ENCODE results near the gene PKP4. TPM values are rescaled to one million over a fixed set of nuclear protein-coding genes. Genes with fewer than 3 reads are reported as not detected.
"Not testable (repeated sequence)": the region's sequence is repeated elsewhere in the genome, so short reads cannot be mapped to it uniquely, and the experiment has no call there.

PKP4 gene
- total RNA-seq, 1 experiment from 2014 or later: 40.1 TPM

DNA sequence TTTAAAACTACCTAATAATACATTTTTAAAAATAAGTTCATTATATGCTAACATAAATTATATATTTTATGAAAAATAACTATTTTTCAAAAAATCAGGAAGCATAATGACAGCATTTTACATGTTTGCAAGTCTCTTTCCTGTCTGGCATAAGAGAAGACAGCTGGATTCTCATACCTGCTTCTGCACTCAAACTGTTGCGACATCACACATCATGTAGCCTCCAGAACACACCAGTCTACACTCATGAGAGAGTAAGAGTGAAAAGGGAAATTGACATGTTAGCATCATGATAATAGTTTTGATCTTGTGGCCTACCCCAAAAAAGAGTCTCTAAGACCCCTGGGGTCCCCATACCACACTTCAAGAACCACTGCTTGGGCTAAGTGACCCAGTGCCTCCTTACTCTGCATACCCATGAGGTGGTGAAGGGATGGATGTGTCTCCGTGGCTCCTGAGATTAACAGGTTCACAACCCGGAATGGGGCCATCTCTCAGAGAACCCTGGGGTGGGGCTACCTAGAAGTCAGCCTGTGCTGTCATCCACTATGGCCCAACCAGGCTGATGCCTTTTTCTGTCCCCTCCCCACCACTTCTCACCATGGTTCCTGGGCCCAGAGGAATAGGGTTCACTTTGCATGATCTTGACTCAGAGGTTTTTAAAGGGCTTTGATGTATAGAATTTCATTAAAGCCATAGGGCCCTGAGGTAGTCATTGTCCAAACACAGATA lies 235.8 kb downstream of the PKP4 start:
- BruUV-seq (replicated peaks): no TSS peak
- Histone ChIP-seq H3K4me3 (ENCODE audit: low read length) (no peak overlapping the region), H4K20me1 (ENCODE audit: low read length) (no peaks in the 10 kb centered on the region), H3K4me2 (ENCODE audit: low read length) (no peak overlapping the region), H3F3A (ENCODE audit: low read length, unreplicated experiment) (no peaks in the 10 kb centered on the region), H3K27me3 (ENCODE audit: low read length) (no peaks in the 10 kb centered on the region), H3K4me1 (ENCODE audit: insufficient read depth, low read length) (no peaks in the 10 kb centered on the region), H3K9me3 (ENCODE audit: low read length) (no peaks in the 10 kb centered on the region), H3K9ac (ENCODE audit: low read length) (no peak overlapping the region), H3K36me3 (ENCODE audit: low read depth, low read length) (no peaks in the 10 kb centered on the region), H2AFZ (ENCODE audit: low read length) (no peak overlapping the region), H3K79me2 (ENCODE audit: low read length) (no peaks in the 10 kb centered on the region), H3K27ac (ENCODE audit: low read length) (no peak overlapping the region), H3K9me2 (replicated peaks; ENCODE audit: low read length) (no peaks in the 10 kb centered on the region)
- ATAC-seq (peak; percentile 35; the same call in 1 of the 2 replicates), DNase-seq (no peak)
- intact Hi-C loops (cut with micrococcal nuclease): no loop called here
- ChIA-PET POLR2A (ENCODE audit: unreplicated experiment) (no interaction called here), CTCF (interaction anchor here (1.0 kb wide), 1 partner anchor 25 kb away, joined by 3 read pairs; no protein-coding TSS in a partner anchor)
- TF ChIP-seq EZH2 (IDR thresholded peaks at IDR 0.05; ENCODE audit: low read length, unreplicated experiment) (no peak), EZH2phosphoT487 (IDR thresholded peaks at IDR 0.05; ENCODE audit: borderline replicate concordance, low read length) (no peak), CTCF (conservative IDR thresholded peaks at IDR 0.05; ENCODE audit: low read depth, low read length) (no peak)

DNA sequence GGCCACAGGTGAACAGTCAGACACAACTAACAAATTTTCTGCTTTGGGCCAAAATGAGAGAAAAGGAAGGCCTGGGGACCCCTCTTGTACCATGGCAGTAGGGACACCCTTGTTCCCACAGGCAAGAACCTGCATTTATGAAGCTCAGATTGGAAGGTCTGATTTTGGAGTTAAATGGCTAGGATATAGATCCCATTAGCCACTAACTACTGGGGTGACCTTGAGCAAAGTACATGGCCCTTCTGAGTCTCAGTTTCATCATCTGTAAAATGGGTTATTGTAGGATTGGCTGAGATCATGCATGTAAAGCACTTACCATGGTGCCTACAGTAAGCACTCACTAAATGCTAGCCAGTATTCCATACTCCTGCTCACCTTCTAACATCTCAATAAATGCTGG lies 236.7 kb downstream of the PKP4 start:
- intact Hi-C loops (cut with micrococcal nuclease): no loop called here
- ATAC-seq: no peak
- ChIA-PET POLR2A (ENCODE audit: unreplicated experiment) (no interaction called here), CTCF (no interaction called here)
- no peaks in the 10 kb centered on the region for H3K9me3 ChIP-seq (ENCODE audit: low read length)
- no peak overlapping the region for H3K4me3 ChIP-seq (ENCODE audit: low read length)
- no peak for DNase-seq
- TF ChIP-seq EZH2 (IDR thresholded peaks at IDR 0.05; ENCODE audit: low read length, unreplicated experiment) (no peak), CTCF (conservative IDR thresholded peaks at IDR 0.05; ENCODE audit: low read depth, low read length) (no peak), EZH2phosphoT487 (IDR thresholded peaks at IDR 0.05; ENCODE audit: borderline replicate concordance, low read length) (no peak)
- no peaks in the 10 kb centered on the region for H3K9me2 ChIP-seq (replicated peaks; ENCODE audit: low read length)
- no peaks in the 10 kb centered on the region for H3K36me3 ChIP-seq (ENCODE audit: low read depth, low read length)
- no peaks in the 10 kb centered on the region for H3K4me1 ChIP-seq (ENCODE audit: insufficient read depth, low read length)
- no peak overlapping the region for H2AFZ ChIP-seq (ENCODE audit: low read length)
- no peak overlapping the region for H3K9ac ChIP-seq (ENCODE audit: low read length)
- H4K20me1 ChIP-seq (ENCODE audit: low read length): no peaks in the 10 kb centered on the region
- H3K4me2 ChIP-seq (ENCODE audit: low read length): no peak overlapping the region
- BruUV-seq (replicated peaks): no TSS peak
- H3F3A ChIP-seq (ENCODE audit: low read length, unreplicated experiment): no peaks in the 10 kb centered on the region
- H3K27ac ChIP-seq (ENCODE audit: low read length): no peak overlapping the region
- no peaks in the 10 kb centered on the region for H3K27me3 ChIP-seq (ENCODE audit: low read length)
- no peaks in the 10 kb centered on the region for H3K79me2 ChIP-seq (ENCODE audit: low read length)

DNA sequence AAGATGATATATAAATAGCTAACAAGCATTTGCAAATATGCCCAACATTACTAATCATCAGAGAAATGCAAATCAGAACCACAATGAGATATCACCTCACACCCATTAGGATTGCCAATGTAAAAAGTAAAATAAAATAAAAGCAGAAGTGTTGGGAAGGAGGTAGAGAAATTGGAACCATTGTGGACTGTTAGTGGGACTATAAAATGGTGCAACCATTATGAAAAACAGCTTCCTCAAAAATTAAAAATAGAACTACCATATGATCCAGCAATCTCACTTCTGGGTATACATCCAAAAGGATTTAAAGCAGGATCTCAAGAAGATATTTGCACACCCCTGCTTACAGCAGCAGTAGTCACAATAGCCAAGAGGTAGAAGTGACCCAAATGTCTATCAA lies 238.6 kb downstream of the PKP4 start:
- Histone ChIP-seq H3K9me3 (ENCODE audit: low read length) (no peaks in the 10 kb centered on the region), H3K79me2 (ENCODE audit: low read length) (no peaks in the 10 kb centered on the region), H3K27me3 (ENCODE audit: low read length) (no peaks in the 10 kb centered on the region), H3K4me1 (ENCODE audit: insufficient read depth, low read length) (peaks cover 4% of the 10 kb centered on the region; the same call in 1 of the 2 replicates), H3K4me2 (ENCODE audit: low read length) (no peak overlapping the region), H3K9ac (ENCODE audit: low read length) (no peak overlapping the region), H3K36me3 (ENCODE audit: low read depth, low read length) (no peaks in the 10 kb centered on the region), H3K27ac (ENCODE audit: low read length) (no peak overlapping the region), H2AFZ (ENCODE audit: low read length) (no peak overlapping the region), H3K4me3 (ENCODE audit: low read length) (no peak overlapping the region), H4K20me1 (ENCODE audit: low read length) (no peaks in the 10 kb centered on the region), H3K9me2 (replicated peaks; ENCODE audit: low read length) (no peaks in the 10 kb centered on the region), H3F3A (ENCODE audit: low read length, unreplicated experiment) (no peaks in the 10 kb centered on the region)
- CTCF ChIA-PET: no interaction called here
- POLR2A ChIA-PET (ENCODE audit: unreplicated experiment): interaction anchor here (0.6 kb wide), 2 partner anchors 15 to 58 kb away, joined by 3 read pairs; no protein-coding TSS in a partner anchor
- ATAC-seq: no peak
- DNase-seq: no peak
- no peak for TF ChIP-seq EZH2 (IDR thresholded peaks at IDR 0.05; ENCODE audit: low read length, unreplicated experiment)
- TF ChIP-seq CTCF (conservative IDR thresholded peaks at IDR 0.05; ENCODE audit: low read depth, low read length): no peak
- TF ChIP-seq EZH2phosphoT487 (IDR thresholded peaks at IDR 0.05; ENCODE audit: borderline replicate concordance, low read length): no peak
- BruUV-seq (replicated peaks): no TSS peak
- intact Hi-C loops (cut with micrococcal nuclease): no loop called here

DNA sequence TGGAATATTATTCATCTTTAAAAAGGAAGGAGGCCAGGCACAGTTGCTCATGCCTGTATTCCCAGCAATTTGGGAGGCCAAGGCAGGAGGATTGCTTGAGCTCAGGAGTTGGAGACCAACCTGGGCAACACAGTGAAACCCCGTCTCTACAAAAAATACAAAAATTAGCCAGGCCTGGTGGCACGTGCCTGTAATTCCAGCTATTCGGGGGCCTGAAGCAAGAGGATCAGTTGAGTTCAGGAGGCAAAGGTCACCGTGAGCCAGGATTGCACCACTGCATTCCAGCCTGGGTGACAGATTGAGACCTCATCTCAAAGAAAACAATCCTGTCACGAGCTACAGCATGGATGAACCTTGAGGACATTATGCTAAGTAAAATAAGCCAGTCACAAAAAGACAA lies 239.0 kb downstream of the PKP4 start:
- H3K9me3 ChIP-seq (ENCODE audit: low read length); H3K4me1 ChIP-seq (ENCODE audit: insufficient read depth, low read length); H3K36me3 ChIP-seq (ENCODE audit: low read depth, low read length); H3K4me3 ChIP-seq (ENCODE audit: low read length); H3K9me2 ChIP-seq (replicated peaks; ENCODE audit: low read length); H3K4me2 ChIP-seq (ENCODE audit: low read length); DNase-seq; BruUV-seq (replicated peaks); H3K27ac ChIP-seq (ENCODE audit: low read length); intact Hi-C loops (cut with micrococcal nuclease); CTCF ChIA-PET; H2AFZ ChIP-seq (ENCODE audit: low read length); H3K79me2 ChIP-seq (ENCODE audit: low read length); H3K27me3 ChIP-seq (ENCODE audit: low read length); H3F3A ChIP-seq (ENCODE audit: low read length, unreplicated experiment); H4K20me1 ChIP-seq (ENCODE audit: low read length); ATAC-seq; H3K9ac ChIP-seq (ENCODE audit: low read length): not testable (repeated sequence)
- POLR2A ChIA-PET (ENCODE audit: unreplicated experiment): interaction anchor here (0.6 kb wide), 1 partner anchor 15 kb away, joined by 3 read pairs; no protein-coding TSS in a partner anchor
